SK-N-SH treated with all-trans-retinoic acid at 6 μM for 48 hours (cell line): ENCODE results near the gene DNMBP.

Source experiments
- CREB5 ChIP-seq: fragments of 250-450 bp; sonication (Bioruptor Pico); IDR thresholded peaks from 2 replicates; pipeline ENCODE4 v1.5.1; 2020; ENCODE audit warnings: low read depth, mild to moderate bottlenecking, moderate library complexity
- CSDC2 ChIP-seq: fragments of 250-450 bp; sonication (Bioruptor Pico); IDR thresholded peaks from 2 replicates; pipeline ENCODE4 v1.5.0; 2020; ENCODE audit warnings: mild to moderate bottlenecking, moderate library complexity
- GLIS3 ChIP-seq: fragments of 250-450 bp; sonication (Bioruptor Pico); IDR thresholded peaks from 2 replicates; pipeline ENCODE4 v1.5.0; 2020; ENCODE audit warnings: mild to moderate bottlenecking, moderate library complexity
- ISL1 ChIP-seq: fragments of 250-450 bp; sonication (Bioruptor Pico); IDR thresholded peaks from 2 replicates; pipeline ENCODE4 v2.1.2; 2022; ENCODE audit warnings: mild to moderate bottlenecking, moderate library complexity
- PATZ1 ChIP-seq: fragments of 250-450 bp; sonication (Bioruptor Pico); IDR thresholded peaks from 2 replicates; pipeline ENCODE4 v1.8.0; 2020; ENCODE audit warnings: mild to moderate bottlenecking, moderate library complexity, borderline replicate concordance
- RARB ChIP-seq: fragments of 250-450 bp; sonication (Bioruptor Pico); IDR thresholded peaks from 2 replicates; pipeline ENCODE4 v1.8.0; 2021; ENCODE audit warnings: mild to moderate bottlenecking, moderate library complexity
- TOX ChIP-seq: fragments of 250-450 bp; sonication (Bioruptor Pico); IDR thresholded peaks from 2 replicates; pipeline ENCODE4 v1.8.0; 2021; ENCODE audit warnings: mild to moderate bottlenecking, moderate library complexity, borderline replicate concordance
- TSHZ2 ChIP-seq: fragments of 250-450 bp; sonication (Bioruptor Pico); IDR thresholded peaks from 2 replicates; pipeline ENCODE4 v1.5.0; 2020; ENCODE audit warnings: mild to moderate bottlenecking, moderate library complexity
- ZC3H10 ChIP-seq: fragments of 250-450 bp; sonication (Bioruptor Pico); IDR thresholded peaks from 2 replicates; pipeline ENCODE4 v1.5.1; 2021; ENCODE audit warnings: mild to moderate bottlenecking, moderate library complexity
- ZFP3 ChIP-seq: fragments of 250-450 bp; sonication (Bioruptor Pico); IDR thresholded peaks from 2 replicates; pipeline ENCODE4 v1.5.0; 2020; ENCODE audit warnings: mild to moderate bottlenecking, moderate library complexity

- TF ChIP-seq TOX (CRISPR knock-in tag) (no peak), TSHZ2 (CRISPR knock-in tag) (no peak), PATZ1 (CRISPR knock-in tag) (no peak), CSDC2 (CRISPR knock-in tag) (no peak), ISL1 (no peak), CREB5 (CRISPR knock-in tag) (no peak), RARB (CRISPR knock-in tag) (no peak), ZC3H10 (CRISPR knock-in tag) (no peak), ZFP3 (CRISPR knock-in tag) (no peak), GLIS3 (CRISPR knock-in tag) (no peak)
These were observed 150.2 kb downstream of the DNMBP start for GRCh38 chr10:99859585-99859984.
